OCI-LY7 (cell line): ENCODE data around the gene HACE1. TPM values are rescaled to one million over a fixed set of nuclear protein-coding genes. Genes with fewer than 3 reads are reported as not detected.
"Not testable (repeated sequence)": the region's sequence is repeated elsewhere in the genome, so short reads cannot be mapped to it uniquely, and the experiment has no call there.

Experiments
- BruUV-seq: library from RNA; stranded (reverse); fragments of 400-500 nt; replicated peaks from 2 replicates; lab custom pipeline; 2021; lab: Mats Ljungman, UMichigan
- CTCF ChIA-PET: fragments of 300-600 bp; sonication (Branson Sonifier 250); formaldehyde crosslinking; loops from one replicate; lab custom pipeline; 2022; ENCODE audit warnings: antibody characterized with exemption; ENCODE audit not compliant: unreplicated experiment; lab: Charles Lee
- POLR2A ChIA-PET: fragments of 300-600 bp; sonication (Branson Sonifier 250); formaldehyde crosslinking; loops from one replicate; lab custom pipeline; 2022; ENCODE audit warnings: antibody characterized with exemption; lab: Charles Lee
- DNase-seq: peaks from one replicate; pipeline ENCODE4 v3.0.0-alpha.2; 2015; ENCODE audit warnings: low spot score
- H2AFZ ChIP-seq: fragments of 200-600 bp; sonication (generic), shearing (Covaris generic); 2 replicates; pipeline ENCODE4 v1.6.1; 2014; ENCODE audit warnings: mild to moderate bottlenecking, antibody characterized with exemption, low read length, moderate library complexity
- H3K27ac ChIP-seq: fragments of 200-600 bp; sonication (generic); 2 replicates; pipeline ENCODE4 v1.5.1; 2014; ENCODE audit warnings: mixed run types, low read depth, mild to moderate bottlenecking, moderate library complexity, low read length, inconsistent platforms; ENCODE audit not compliant: poor library complexity, severe bottlenecking
- H3K36me3 ChIP-seq: fragments of 200-600 bp; sonication (generic); 2 replicates; pipeline ENCODE4 v1.6.1; 2014; ENCODE audit warnings: mild to moderate bottlenecking, antibody characterized with exemption, low read length, moderate library complexity, mixed read lengths; ENCODE audit not compliant: insufficient read depth
- H3K4me1 ChIP-seq: fragments of 200-600 bp; sonication (generic); 2 replicates; pipeline ENCODE4 v1.5.1; 2014; ENCODE audit warnings: mild to moderate bottlenecking, low read length; ENCODE audit not compliant: insufficient read depth, poor library complexity, severe bottlenecking
- H3K4me2 ChIP-seq: fragments of 200-600 bp; sonication (generic); 2 replicates; pipeline ENCODE4 v1.6.1; 2014; ENCODE audit warnings: mild to moderate bottlenecking, low read length
- H3K4me3 ChIP-seq: fragments of 200-600 bp; sonication (generic); 2 replicates; pipeline ENCODE4 v1.5.1; 2014; ENCODE audit warnings: mild to moderate bottlenecking, low read depth, low read length; ENCODE audit not compliant: poor library complexity, severe bottlenecking
- H3K79me2 ChIP-seq: fragments of 200-600 bp; sonication (generic); 2 replicates; pipeline ENCODE4 v1.6.1; 2016; ENCODE audit warnings: low read depth, mild to moderate bottlenecking, low read length, moderate library complexity, mixed read lengths; ENCODE audit not compliant: insufficient read depth
- H3K9me2 ChIP-seq: fragments of 200-600 bp; sonication (generic); 2 replicates; pipeline ENCODE4 v1.6.1; 2016; ENCODE audit warnings: mild to moderate bottlenecking, low read length, mixed read lengths; ENCODE audit not compliant: insufficient read depth
- H3K9me3 ChIP-seq: fragments of 200-600 bp; sonication (generic); 2 replicates; pipeline ENCODE4 v1.6.1; 2014; ENCODE audit warnings: mild to moderate bottlenecking, mixed run types, low read length, mixed read lengths
- H4K20me1 ChIP-seq: fragments of 200-600 bp; sonication (generic); 2 replicates; pipeline ENCODE4 v1.6.1; 2014; ENCODE audit warnings: mild to moderate bottlenecking, antibody characterized with exemption, low read length, moderate library complexity, mixed read lengths; ENCODE audit not compliant: insufficient read depth
- CTCF ChIP-seq: fragments of 200-600 bp; sonication (generic); conservative IDR thresholded peaks from 2 replicates; pipeline ENCODE4 v1.5.1; 2014; ENCODE audit warnings: mild to moderate bottlenecking, antibody characterized with exemption, low read length, moderate library complexity, mixed read lengths
- EZH2phosphoT487 ChIP-seq: fragments of 200-600 bp; sonication (generic); IDR thresholded peaks from 2 replicates; pipeline ENCODE4 v1.6.1; 2018; ENCODE audit warnings: low read depth, borderline replicate concordance, mild to moderate bottlenecking, mixed run types, antibody characterized with exemption, low read length, moderate library complexity, mixed read lengths
- intact Hi-C: fragments of 100-400 bp; cut with micrococcal nuclease; formaldehyde crosslinking; loops from one replicate; pipeline ENCODE4 v1.10.0; 2022; ENCODE audit not compliant: unreplicated experiment
- total RNA-seq, 2 experiments: library from RNA; depleted of rRNA in 1 of 2; stranded (reverse); fragments of >200 nt in 1 of 2; shearing (Covaris generic) in 1 of 2; gene quantifications; 2 replicates each; pipeline ENCODE4 v1.2.3, GENCODE V29; 2014 to 2022

HACE1 gene
- total RNA-seq, 2 experiments from 2014 or later: 16.6 to 22.1 TPM

GRCh38 chr6:104835782-104836181 lies 23.9 kb downstream of the HACE1 start:
- ChIA-PET POLR2A (no interaction called here), CTCF (no interaction called here)
- Histone ChIP-seq H3K36me3 (peaks cover 8% of the 10 kb centered on the region; the same call in 1 of the 2 replicates), H3K9me2 (no peaks in the 10 kb centered on the region), H3K4me1 (no peaks in the 10 kb centered on the region), H3K4me2 (no peak overlapping the region), H4K20me1 (0 out of 2 replicates have a peak, but pooled peaks cover 4% of the 10 kb centered on the region), H2AFZ (no peak overlapping the region), H3K79me2 (no peaks in the 10 kb centered on the region), H3K4me3 (no peak overlapping the region), H3K27ac (no peak overlapping the region), H3K9me3 (no peaks in the 10 kb centered on the region)
- DNase-seq: no peak
- intact Hi-C loops: no loop called here
- BruUV-seq: no TSS peak
- TF ChIP-seq EZH2phosphoT487 (no peak), CTCF (no peak)

- no peaks in the 10 kb centered on the region for H3K4me1 ChIP-seq
- no peak for DNase-seq
- no peaks in the 10 kb centered on the region for H3K79me2 ChIP-seq
- no peak overlapping the region for H3K4me2 ChIP-seq
- BruUV-seq: no TSS peak
- POLR2A ChIA-PET: interaction anchor here (1.1 kb wide), 1 partner anchor 23 kb away, joined by 8 read pairs; no protein-coding TSS in a partner anchor
- H3K27ac ChIP-seq: no peak overlapping the region
- no peaks in the 10 kb centered on the region for H3K9me2 ChIP-seq
- CTCF ChIA-PET: interaction anchor here (0.6 kb wide), 1 partner anchor 22 kb away, joined by 3 read pairs; no protein-coding TSS in a partner anchor
- TF ChIP-seq CTCF (no peak), EZH2phosphoT487 (no peak)
- H3K9me3 ChIP-seq: no peaks in the 10 kb centered on the region
- no peak overlapping the region for H2AFZ ChIP-seq
- H4K20me1 ChIP-seq: 0 out of 2 replicates have a peak, but pooled peaks cover under 1% of the 10 kb centered on the region
- no peak overlapping the region for H3K4me3 ChIP-seq
- peaks cover 8% of the 10 kb centered on the region for H3K36me3 ChIP-seq
- intact Hi-C loops: no loop called here
Measured at GRCh38 chr6:104829183-104829958, 30.3 kb downstream of the HACE1 start.

- Histone ChIP-seq H3K9me3 (no peaks in the 10 kb centered on the region), H3K4me2 (no peak overlapping the region), H3K4me3 (no peak overlapping the region), H4K20me1 (no peaks in the 10 kb centered on the region), H3K79me2 (no peaks in the 10 kb centered on the region), H3K36me3 (peaks cover 6% of the 10 kb centered on the region), H3K27ac (no peak overlapping the region), H2AFZ (no peak overlapping the region), H3K9me2 (no peaks in the 10 kb centered on the region), H3K4me1 (no peaks in the 10 kb centered on the region)
- ChIA-PET CTCF (no interaction called here), POLR2A (interaction anchor here (1.1 kb wide), 1 partner anchor 24 kb away, joined by 8 read pairs; no protein-coding TSS in a partner anchor)
- no peak for DNase-seq
- intact Hi-C loops: no loop called here
- BruUV-seq: no TSS peak
- no peak for TF ChIP-seq EZH2phosphoT487
- no peak for TF ChIP-seq CTCF
Measured at GRCh38 chr6:104828478-104828877, 31.2 kb downstream of the HACE1 start.

GRCh38 chr6:104820820-104821219 lies 38.9 kb downstream of the HACE1 start:
- BruUV-seq, H3K36me3 ChIP-seq, H3K4me2 ChIP-seq, H3K4me3 ChIP-seq, H3K9me3 ChIP-seq, H4K20me1 ChIP-seq, intact Hi-C loops, POLR2A ChIA-PET, H3K9me2 ChIP-seq, H2AFZ ChIP-seq, CTCF ChIA-PET, H3K79me2 ChIP-seq, DNase-seq, H3K4me1 ChIP-seq, H3K27ac ChIP-seq: not testable (repeated sequence)
